Measurements from ENCODE around the gene MBD6. TPM values are rescaled to one million over a fixed set of nuclear protein-coding genes. Genes with fewer than 3 reads are reported as not detected.

MBD6 gene
- total RNA-seq, 1 donor from 2014 or later: 3.6 TPM

DNA sequence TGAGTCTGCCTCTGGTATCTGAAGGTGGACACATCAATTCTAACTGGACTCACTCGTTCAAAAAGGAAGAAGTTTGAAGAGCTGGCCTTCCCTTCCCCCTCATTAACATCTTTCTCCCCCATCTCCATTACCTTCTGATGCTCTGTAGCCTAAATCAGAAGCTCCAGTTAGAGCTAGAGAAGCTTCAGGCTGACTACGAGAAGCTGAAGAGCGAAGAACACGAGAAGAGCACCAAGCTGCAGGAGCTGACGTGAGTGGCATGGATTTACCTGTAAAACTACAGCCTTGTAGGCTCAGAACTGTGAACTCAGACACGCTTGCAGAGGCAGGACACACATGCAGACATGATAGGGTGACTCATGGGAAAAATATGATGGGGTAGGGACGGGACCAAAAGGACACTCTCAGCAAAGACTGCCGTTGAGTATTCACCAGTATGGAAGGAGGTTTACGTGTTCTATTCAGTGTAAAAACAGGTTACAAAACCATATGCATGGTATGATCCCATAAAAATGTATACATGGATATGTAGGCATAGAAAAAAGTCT lies 54.1 kb downstream of the MBD6 start:
- H3K4me1 Mint-ChIP-seq: no peaks in the 10 kb centered on the region
- Histone ChIP-seq H3K4me3 (no peak overlapping the region), H2AFZ (replicated peaks) (no peak overlapping the region), H3K9ac (no peak overlapping the region), H3K27me3 (no peaks in the 10 kb centered on the region), H4K20me1 (ENCODE audit: low read depth) (no peaks in the 10 kb centered on the region), H3K36me3 (no peaks in the 10 kb centered on the region), H3F3A (ENCODE audit: low read depth) (no peaks in the 10 kb centered on the region), H3K9me3 (ENCODE audit: low read depth) (no peaks in the 10 kb centered on the region), H3K79me2 (ENCODE audit: low read depth) (no peaks in the 10 kb centered on the region), H3K4me1 (no peaks in the 10 kb centered on the region), H3K4me2 (no peak overlapping the region), H3K27ac (no peak overlapping the region)
- no peaks in the 10 kb centered on the region for H3K9me3 Mint-ChIP-seq
- H3K27ac Mint-ChIP-seq: no peak overlapping the region
- TF ChIP-seq EZH2 (IDR thresholded peaks at IDR 0.05) (no peak), CTCF (IDR thresholded peaks at IDR 0.05) (no peak), EZH2phosphoT487 (IDR thresholded peaks at IDR 0.05) (no peak)
- peaks cover 11% of the 10 kb centered on the region for H3K36me3 Mint-ChIP-seq
- H3K4me3 Mint-ChIP-seq: no peak overlapping the region
- DNase-seq (ENCODE audit: low spot score): no peak
- H3K27me3 Mint-ChIP-seq (ENCODE audit: insufficient read depth, low read depth): peaks cover 6% of the 10 kb centered on the region

DNA sequence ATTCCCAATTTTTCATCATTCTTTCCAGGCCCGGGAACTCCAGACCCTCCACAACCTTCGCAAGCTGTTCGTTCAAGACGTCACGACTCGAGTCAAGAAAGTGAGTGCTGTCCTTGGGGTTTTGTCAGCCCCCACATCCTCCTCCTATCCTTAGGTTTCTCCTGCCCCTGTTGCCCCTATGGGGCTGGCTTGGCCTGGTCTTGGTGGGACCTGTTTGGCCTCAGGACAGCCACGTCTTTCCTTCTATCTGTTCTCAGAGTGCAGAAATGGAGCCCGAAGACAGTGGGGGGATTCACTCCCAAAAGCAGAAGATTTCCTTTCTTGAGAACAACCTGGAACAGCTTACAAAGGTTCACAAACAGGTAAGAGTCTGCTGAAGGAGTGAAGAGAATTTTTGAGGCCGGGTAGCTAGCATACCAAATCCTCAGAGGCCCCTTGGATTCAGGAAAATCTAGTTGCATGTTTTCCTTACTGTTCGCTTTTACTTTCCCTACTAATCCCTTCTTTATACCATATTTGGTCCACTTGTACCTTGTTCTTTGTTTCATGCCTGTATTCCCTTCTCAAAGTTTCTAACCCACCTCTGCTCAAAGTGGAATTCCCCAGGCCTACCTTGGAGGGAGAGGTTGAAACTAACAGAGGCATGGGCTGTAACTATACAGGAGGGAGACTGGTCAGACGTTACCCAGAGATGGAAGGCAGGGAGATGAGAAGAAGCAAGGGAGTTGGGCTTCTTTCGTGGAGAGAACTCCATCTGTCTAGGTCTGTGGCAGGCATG lies 55.5 kb downstream of the MBD6 start:
- Histone ChIP-seq H4K20me1 (ENCODE audit: low read depth) (no peaks in the 10 kb centered on the region), H3K27ac (no peak overlapping the region), H3F3A (ENCODE audit: low read depth) (peaks cover 9% of the 10 kb centered on the region), H3K9me3 (ENCODE audit: low read depth) (no peaks in the 10 kb centered on the region), H2AFZ (replicated peaks) (no peak overlapping the region), H3K36me3 (no peaks in the 10 kb centered on the region), H3K79me2 (ENCODE audit: low read depth) (no peaks in the 10 kb centered on the region), H3K9ac (no peak overlapping the region), H3K4me1 (no peaks in the 10 kb centered on the region), H3K27me3 (no peaks in the 10 kb centered on the region), H3K4me3 (no peak overlapping the region), H3K4me2 (no peak overlapping the region)
- peaks cover 5% of the 10 kb centered on the region for H3K27me3 Mint-ChIP-seq (ENCODE audit: insufficient read depth, low read depth)
- no peak overlapping the region for H3K4me3 Mint-ChIP-seq
- DNase-seq (ENCODE audit: low spot score): no peak
- no peaks in the 10 kb centered on the region for H3K4me1 Mint-ChIP-seq
- no peaks in the 10 kb centered on the region for H3K9me3 Mint-ChIP-seq
- no peak for TF ChIP-seq EZH2 (IDR thresholded peaks at IDR 0.05)
- no peak for TF ChIP-seq EZH2phosphoT487 (IDR thresholded peaks at IDR 0.05)
- TF ChIP-seq CTCF (IDR thresholded peaks at IDR 0.05): no peak
- H3K27ac Mint-ChIP-seq: no peak overlapping the region
- peaks cover 11% of the 10 kb centered on the region for H3K36me3 Mint-ChIP-seq

DNA sequence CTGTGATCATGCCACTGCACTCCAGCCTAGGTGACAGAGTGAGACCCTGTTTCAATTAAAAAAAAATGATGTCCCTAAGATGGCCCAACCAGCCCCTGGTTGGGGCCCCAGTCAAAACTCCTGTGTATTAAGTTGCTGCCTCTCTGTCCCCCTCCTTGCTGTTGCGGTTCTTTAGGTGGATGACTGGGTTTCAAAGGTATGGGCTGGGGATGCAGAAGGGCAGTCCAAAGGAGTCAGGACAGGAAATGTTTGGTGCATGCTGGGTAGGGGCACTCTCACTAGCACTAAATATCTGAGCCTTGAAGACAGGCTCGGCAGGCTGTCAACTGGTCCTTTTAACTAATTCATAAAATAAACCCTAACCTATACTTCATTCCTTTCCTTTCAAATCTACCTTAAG lies 56.4 kb downstream of the MBD6 start:
- no peak overlapping the region for H3K27ac Mint-ChIP-seq
- Histone ChIP-seq H3K4me2 (no peak overlapping the region), H3K9ac (no peak overlapping the region), H3K27ac (no peak overlapping the region), H2AFZ (replicated peaks) (no peak overlapping the region), H3K79me2 (ENCODE audit: low read depth) (no peaks in the 10 kb centered on the region), H3F3A (ENCODE audit: low read depth) (peaks cover 9% of the 10 kb centered on the region), H3K9me3 (ENCODE audit: low read depth) (no peaks in the 10 kb centered on the region), H3K4me1 (no peaks in the 10 kb centered on the region), H3K27me3 (no peaks in the 10 kb centered on the region), H3K36me3 (no peaks in the 10 kb centered on the region), H4K20me1 (ENCODE audit: low read depth) (peaks cover 4% of the 10 kb centered on the region), H3K4me3 (no peak overlapping the region)
- no peak for DNase-seq (ENCODE audit: low spot score)
- H3K9me3 Mint-ChIP-seq: no peaks in the 10 kb centered on the region
- no peak for TF ChIP-seq CTCF (IDR thresholded peaks at IDR 0.05)
- no peak for TF ChIP-seq EZH2phosphoT487 (IDR thresholded peaks at IDR 0.05)
- no peak for TF ChIP-seq EZH2 (IDR thresholded peaks at IDR 0.05)
- no peak overlapping the region for H3K4me3 Mint-ChIP-seq
- peaks cover 7% of the 10 kb centered on the region for H3K27me3 Mint-ChIP-seq (ENCODE audit: insufficient read depth, low read depth)
- no peaks in the 10 kb centered on the region for H3K4me1 Mint-ChIP-seq
- peaks cover 11% of the 10 kb centered on the region for H3K36me3 Mint-ChIP-seq

MicroRNA genes within 50 kb of the gene (microRNA counts, 767-probe panel; counts per million panel counts)
- 460 counts per million, percentile 90 among the panel's probes with 10 or more counts for microRNA hsa-miR-616-3p

Small RNAs within 50 kb of the gene (microRNA-seq; reads per million reads assigned to microRNA genes)
- gene MIR616 (not detected), gene MIR6758 (not detected)

Small RNAs within 50 kb of the gene (small RNA-seq; reads per million reads assigned to genes)
- gene MIR616: not detected

Other genes starting within 250 kb of the MBD6 start
- gene R3HDM2, start 91.8 kb upstream of the MBD6 start, total RNA-seq (ENCODE audit: low replicate concordance): 29.9 and 40.0 TPM in 2 replicates
- 0.06 TPM in 1 of 2 replicates, not detected in the other for gene INHBC, start 88.0 kb upstream of the MBD6 start, total RNA-seq (ENCODE audit: low replicate concordance)
- gene INHBE, start 67.5 kb upstream of the MBD6 start, total RNA-seq (ENCODE audit: low replicate concordance): 2.6 TPM in 1 of 2 replicates, not detected in the other
- gene GLI1, start 63.0 kb upstream of the MBD6 start, total RNA-seq (ENCODE audit: low replicate concordance): 0.12 and 0.71 TPM in 2 replicates
- 0.62 TPM in 1 of 2 replicates, not detected in the other for gene ARHGAP9, start 43.0 kb upstream of the MBD6 start, total RNA-seq (ENCODE audit: low replicate concordance)
- gene MARS1, start 34.8 kb upstream of the MBD6 start, total RNA-seq (ENCODE audit: low replicate concordance): 109 and 116 TPM in 2 replicates
- 2.3 and 4.3 TPM in 2 replicates for gene DDIT3, start 2.3 kb upstream of the MBD6 start, total RNA-seq (ENCODE audit: low replicate concordance)
- gene DCTN2, start 24.4 kb downstream of the MBD6 start, total RNA-seq (ENCODE audit: low replicate concordance): 147 and 192 TPM in 2 replicates
- gene KIF5A, start 27.2 kb downstream of the MBD6 start, total RNA-seq (ENCODE audit: low replicate concordance): 7.9 and 8.6 TPM in 2 replicates
- gene PIP4K2C, start 68.4 kb downstream of the MBD6 start, total RNA-seq (ENCODE audit: low replicate concordance): 15.5 and 23.4 TPM in 2 replicates
- gene DTX3, start 82.0 kb downstream of the MBD6 start, total RNA-seq (ENCODE audit: low replicate concordance): 56.4 and 67.9 TPM in 2 replicates
- 17.3 and 27.3 TPM in 2 replicates for gene ARHGEF25, start 88.6 kb downstream of the MBD6 start, total RNA-seq (ENCODE audit: low replicate concordance)
- gene B4GALNT1, start 110.4 kb downstream of the MBD6 start, total RNA-seq (ENCODE audit: low replicate concordance): 0.28 and 1.1 TPM in 2 replicates
- 107 and 113 TPM in 2 replicates for gene OS9, start 171.3 kb downstream of the MBD6 start, total RNA-seq (ENCODE audit: low replicate concordance)
- 1.7 and 2.7 TPM in 2 replicates for gene AGAP2, start 215.9 kb downstream of the MBD6 start, total RNA-seq (ENCODE audit: low replicate concordance)
- 57.6 and 61.3 TPM in 2 replicates for gene TSPAN31, start 222.2 kb downstream of the MBD6 start, total RNA-seq (ENCODE audit: low replicate concordance)
- 169 and 348 TPM in 2 replicates for gene CDK4, start 229.5 kb downstream of the MBD6 start, total RNA-seq (ENCODE audit: low replicate concordance)
- gene MARCHF9, start 232.3 kb downstream of the MBD6 start, total RNA-seq (ENCODE audit: low replicate concordance): 8.1 and 11.9 TPM in 2 replicates
- gene CYP27B1, start 244.3 kb downstream of the MBD6 start, total RNA-seq (ENCODE audit: low replicate concordance): 0.17 and 0.99 TPM in 2 replicates
- 4.5 and 5.6 TPM in 2 replicates for gene METTL1, start 249.3 kb downstream of the MBD6 start, total RNA-seq (ENCODE audit: low replicate concordance)
- 2.1 and 4.8 TPM in 2 replicates for gene EEF1AKMT3, start 249.8 kb downstream of the MBD6 start, total RNA-seq (ENCODE audit: low replicate concordance)

Data from neural progenitor cell (in vitro differentiated cells).